HG03469 (cell line): Measurements from ENCODE around the gene SLC16A13.
"Not testable (repeated sequence)": the region's sequence is repeated elsewhere in the genome, so short reads cannot be mapped to it uniquely, and the experiment has no call there.

ENCODE experiments used
- ATAC-seq: cut with Tn5 transposase; IDR thresholded peaks from one replicate; pipeline ENCODE4 v1.9.1; 2021; ENCODE audit warnings: mild to moderate bottlenecking, moderate library complexity, moderate number of reproducible peaks; ENCODE audit not compliant: unreplicated experiment

Gene SLC16A13

DNA sequence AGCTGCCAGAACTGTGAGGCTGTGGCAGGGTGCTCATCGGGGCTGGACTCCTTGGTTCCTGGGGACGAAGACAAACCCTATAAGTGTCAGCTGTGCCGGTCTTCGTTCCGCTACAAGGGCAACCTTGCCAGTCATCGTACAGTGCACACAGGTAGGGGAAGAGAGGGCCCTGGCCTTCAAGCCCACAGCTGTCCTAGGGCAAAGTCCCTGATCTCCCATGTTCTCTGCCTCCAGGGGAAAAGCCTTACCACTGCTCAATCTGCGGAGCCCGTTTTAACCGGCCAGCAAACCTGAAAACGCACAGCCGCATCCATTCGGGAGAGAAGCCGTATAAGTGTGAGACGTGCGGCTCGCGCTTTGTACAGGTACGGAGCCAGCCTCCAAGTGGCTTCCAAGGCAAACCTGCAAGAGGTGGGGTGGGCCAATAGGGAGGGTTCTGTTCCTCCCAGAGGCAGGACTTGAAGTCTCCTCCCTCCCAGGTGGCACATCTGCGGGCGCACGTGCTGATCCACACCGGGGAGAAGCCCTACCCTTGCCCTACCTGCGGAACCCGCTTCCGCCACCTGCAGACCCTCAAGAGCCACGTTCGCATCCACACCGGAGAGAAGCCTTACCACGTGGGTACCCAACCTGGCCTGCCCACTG, 9.2 kb upstream of the SLC16A13 start:
- no peak for ATAC-seq

DNA sequence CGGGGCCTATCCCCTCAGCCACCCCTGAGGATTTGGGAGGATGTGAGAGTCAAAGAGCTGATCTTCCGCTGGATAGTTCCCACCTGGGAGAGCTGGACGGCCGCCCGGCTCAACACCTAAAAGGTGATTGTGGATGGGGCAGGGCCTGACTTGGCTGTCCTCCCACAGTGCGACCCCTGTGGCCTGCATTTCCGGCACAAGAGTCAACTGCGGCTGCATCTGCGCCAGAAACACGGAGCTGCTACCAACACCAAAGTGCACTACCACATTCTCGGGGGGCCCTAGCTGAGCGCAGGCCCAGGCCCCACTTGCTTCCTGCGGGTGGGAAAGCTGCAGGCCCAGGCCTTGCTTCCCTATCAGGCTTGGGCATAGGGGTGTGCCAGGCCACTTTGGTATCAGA, 8.5 kb upstream of the SLC16A13 start:
- ATAC-seq, result no peak

DNA sequence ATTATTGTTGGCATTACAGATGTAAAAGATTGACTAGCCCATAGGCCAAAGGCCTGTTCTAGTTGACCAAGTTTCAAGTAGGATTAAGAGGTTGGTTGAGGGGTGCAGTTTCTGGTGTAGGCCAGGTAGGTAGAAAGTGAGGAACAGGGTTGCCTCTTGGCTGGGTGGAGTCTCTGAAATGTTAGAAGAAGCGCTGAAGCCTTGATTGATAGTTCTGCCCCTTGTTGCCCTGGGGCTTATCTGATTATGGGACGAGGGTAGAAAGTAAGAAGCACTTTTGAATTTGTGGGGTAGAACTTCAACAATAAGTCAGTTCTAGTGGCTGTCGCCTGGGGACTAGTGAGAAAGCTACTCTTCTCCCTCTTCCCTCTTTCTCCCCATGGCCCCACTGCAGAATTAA, 6.7 kb upstream of the SLC16A13 start:
- no peak for ATAC-seq

DNA sequence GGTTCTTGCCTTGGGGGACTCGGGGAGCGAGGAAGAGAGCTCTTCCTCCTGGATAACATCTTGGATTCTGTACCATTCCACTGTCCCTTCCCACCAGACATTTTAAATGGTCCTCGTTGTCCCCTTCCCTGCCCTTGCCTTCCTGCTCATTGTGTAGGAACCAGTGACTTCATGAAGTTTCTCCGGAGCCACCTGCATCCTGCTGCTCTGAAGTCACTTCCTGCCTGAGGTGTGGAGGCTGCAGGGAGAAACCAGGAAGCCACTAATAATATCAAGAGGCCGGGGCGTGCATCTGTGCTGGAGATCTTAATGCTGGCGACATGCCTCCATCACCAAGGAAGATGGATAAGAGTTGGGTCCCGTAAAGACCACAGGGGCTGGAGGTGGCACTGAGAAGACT, 6.2 kb upstream of the SLC16A13 start:
- ATAC-seq, result no peak

DNA sequence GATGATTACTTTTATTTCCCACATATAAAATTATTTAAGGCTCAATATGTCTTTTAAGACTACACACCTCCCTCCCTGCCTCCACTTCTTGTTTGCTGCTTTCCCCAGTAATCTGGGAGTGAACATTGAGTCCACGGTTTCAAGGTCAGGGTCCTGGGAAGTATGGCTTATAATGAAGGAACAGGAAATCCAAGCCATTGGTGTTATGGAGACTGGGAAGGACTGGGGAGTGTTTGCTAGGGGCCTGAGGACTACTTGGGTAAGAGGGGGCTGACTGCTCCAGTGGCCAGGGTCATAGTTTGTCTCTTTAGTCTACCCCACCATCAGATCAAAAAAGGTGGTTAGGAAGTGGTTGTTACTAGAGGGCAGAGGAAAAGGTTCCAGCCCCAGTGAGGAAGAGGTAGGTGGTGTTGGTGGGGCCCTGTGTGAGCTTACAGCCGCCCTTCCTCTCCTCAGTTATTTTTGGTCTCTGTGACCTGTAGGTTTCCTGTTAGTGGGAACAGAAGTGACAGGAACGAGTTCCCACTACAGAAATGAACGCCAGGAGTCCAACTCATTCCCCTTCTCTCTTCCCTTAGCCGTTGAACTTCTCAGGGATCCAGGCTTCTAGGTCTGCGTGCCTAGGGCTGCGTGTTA, 742 bp upstream of the SLC16A13 start:
- ATAC-seq, result no peak

- ATAC-seq, result no peak
These were observed 2.4 kb downstream of the SLC16A13 start for GRCh38 chr17:7038025-7038862.

DNA sequence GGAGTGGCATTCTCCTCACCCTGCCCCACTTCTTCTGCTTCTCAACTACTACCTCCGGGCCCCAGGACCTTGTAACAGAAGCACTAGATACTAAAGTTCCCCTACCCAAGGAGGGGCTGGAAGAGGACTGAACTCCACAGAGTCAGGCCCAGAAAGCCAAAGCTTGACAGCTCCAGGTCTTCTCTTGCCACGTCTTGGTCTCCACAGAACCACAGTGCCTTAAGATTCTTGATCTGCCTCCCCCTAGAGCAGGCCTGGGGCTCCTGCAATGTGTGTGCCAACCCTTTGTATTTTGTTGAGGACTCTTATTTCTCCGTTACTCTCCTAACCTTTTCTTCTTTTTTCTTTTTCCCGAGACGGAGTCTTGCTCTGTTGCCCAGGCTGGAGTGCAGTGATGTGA, 4.0 kb downstream of the SLC16A13 start:
- no peak for ATAC-seq

GRCh38 chr17:7041607-7042500, 6.0 kb downstream of the SLC16A13 start:
- ATAC-seq, result no peak

- no peak for ATAC-seq
These were observed 6.8 kb downstream of the SLC16A13 start for GRCh38 chr17:7042501-7043181.

DNA sequence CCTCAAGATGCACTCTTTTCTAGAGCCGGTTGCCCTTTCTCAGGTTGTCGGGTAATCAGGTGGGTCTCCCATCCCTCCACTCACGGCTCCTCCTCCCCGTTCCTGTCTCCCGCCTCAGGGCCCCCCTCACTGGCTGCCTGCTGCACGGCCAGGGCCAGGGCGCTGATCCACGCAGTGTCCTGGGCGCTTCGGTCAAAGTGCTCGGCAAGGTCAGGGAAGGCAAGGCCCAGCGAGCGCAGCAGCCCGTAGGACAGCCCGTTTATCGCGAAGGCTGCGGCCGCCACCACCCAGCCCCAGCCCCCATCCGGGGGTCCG, 7.3 kb downstream of the SLC16A13 start:
- ATAC-seq, result no peak

GRCh38 chr17:7043497-7044198, 7.8 kb downstream of the SLC16A13 start, which contains the start of gene SLC16A11:
Gene SLC16A11 (minus strand): TSS chr17:7044092. CDS start chr17:7043513, 579 bp downstream.
- no peak for ATAC-seq

- ATAC-seq, result no peak
These were observed 9.8 kb downstream of the SLC16A13 start for GRCh38 chr17:7045492-7046126.

GRCh38 chr17:7046127-7046724, 10.4 kb downstream of the SLC16A13 start:
- no peak for ATAC-seq

DNA sequence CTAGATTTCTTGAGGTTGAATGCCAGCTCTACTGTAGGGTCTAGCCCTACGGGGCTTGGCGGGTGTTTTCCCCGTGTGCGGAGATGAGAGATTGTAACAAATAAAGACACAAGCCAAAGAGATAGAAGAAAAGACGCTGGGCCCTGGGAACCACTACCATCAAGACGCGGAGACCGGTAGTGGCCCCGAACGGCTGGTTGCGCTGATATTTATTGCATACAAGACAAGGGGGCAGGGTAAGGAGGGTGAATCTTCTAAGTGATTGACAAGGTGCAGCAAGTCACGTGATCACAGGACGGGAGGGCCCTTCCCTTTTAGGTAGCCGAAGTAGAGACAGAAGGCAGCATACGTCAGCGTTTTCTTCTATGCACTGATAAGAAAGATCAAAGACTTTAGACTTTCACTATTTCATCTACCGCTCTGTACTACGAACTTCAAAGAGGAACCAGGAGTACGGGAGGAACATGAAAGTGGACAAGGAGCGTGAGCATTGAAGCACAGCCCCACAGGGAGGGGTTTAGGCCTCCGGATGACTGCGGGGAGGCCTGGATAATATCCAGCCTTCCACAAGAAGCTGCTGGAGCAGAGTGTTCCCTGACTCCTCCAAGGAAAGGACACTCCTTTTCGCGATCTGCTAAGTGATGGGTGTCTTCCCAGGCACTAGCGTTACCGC, 11.0 kb downstream of the SLC16A13 start:
- not testable (repeated sequence) for ATAC-seq

DNA sequence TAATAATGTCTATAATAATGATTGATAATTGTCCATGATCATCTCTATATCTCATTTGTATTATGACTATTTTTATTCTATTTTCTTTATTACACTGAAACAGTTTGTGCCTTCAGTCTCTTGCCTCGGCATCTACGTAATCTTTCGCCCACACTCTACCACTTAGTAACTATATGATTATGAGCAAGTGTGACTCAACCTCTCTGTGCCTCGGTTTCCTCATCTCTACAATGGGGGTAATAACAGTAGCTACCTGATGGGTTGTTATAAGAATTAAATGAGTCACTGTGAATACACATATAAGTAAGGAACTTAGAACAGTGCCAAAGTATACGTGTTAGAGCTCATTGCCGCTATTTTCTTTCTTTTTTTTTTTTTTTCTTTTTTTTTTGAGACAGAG, 11.8 kb downstream of the SLC16A13 start:
- ATAC-seq, result no peak

DNA sequence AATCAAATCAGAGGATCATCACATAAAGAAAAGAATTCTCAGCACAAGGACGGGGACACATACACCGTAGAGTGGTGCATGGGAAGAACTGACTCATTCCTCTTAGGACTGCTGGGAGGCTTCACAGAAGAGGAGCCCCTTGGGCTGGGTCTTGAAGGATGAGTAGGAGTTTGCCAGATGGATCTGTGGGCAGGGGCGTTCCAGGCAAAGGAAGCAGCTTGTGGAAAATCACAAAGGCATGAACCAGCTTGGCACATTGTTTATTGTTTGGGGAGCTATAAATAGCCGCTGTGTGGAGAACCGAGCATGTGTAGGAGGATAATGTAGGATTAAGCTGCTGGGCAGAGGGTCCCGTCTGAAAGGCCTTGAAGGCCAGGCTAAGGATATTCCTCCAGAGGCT, 13.2 kb downstream of the SLC16A13 start:
- no peak for ATAC-seq

DNA sequence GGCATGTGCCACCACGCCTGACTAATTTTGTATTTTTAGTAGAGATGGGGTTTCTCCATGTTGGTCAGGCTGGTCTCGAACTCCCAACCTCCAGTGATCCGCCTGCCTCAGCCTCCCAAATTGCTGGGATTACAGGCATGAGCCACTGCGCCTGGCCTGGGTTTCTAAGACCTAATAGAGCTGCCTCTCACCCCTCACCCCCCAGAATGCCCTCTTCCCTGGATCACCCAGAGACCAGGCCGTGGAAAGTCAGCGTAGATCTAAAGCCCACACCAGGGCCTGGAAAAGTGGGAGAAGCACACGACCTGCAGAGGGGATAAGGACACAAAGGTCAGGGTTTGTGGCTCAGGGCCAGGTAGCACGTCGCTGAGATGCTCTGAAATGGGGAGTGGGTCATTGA, 14.8 kb downstream of the SLC16A13 start:
- not testable (repeated sequence) for ATAC-seq

DNA sequence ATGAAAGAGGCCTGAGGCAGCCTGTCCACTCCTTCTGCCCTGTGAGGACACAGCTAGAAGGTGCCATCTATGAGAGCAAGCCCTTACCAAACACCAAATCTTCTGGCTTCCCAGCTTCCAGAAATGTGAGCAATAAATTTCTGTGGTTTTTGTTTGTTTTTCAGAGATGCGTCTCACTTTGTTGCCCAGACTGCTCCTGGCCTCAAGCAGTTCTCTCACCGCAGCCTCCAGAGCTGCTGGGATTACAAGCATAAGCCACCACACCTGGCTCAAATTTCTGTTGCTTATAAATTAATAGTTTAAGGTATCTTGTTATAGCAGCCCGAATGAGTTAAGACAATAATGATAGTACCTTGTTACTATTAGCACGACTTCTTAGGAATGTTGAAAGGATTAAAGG, 20.6 kb downstream of the SLC16A13 start:
- ATAC-seq, result no peak
